Tibial nerve (tissue), 4 donors: Measurements from ENCODE around the gene PLCB4. TPM values are rescaled to one million over a fixed set of nuclear protein-coding genes. Genes with fewer than 3 reads are reported as not detected.
A peak's percentile ranks its signal among the peaks of the same experiment; 100 is the strongest.

Source experiments
- DNase-seq, 2 donors: peaks; one replicate each; pipeline ENCODE4 v3.0.0-alpha.2; 2019; ENCODE audit warnings: low spot score in 2 of 2
- H3K27ac ChIP-seq, 4 donors: fragments of 200-600 bp; sonication (generic) in 3 of 4; one replicate each; pipeline ENCODE4 v1.5.1; 2017 to 2019; ENCODE audit warnings: mild to moderate bottlenecking in 1 of 4
- H3K27me3 ChIP-seq, 2 donors: fragments of 200-600 bp; sonication (generic) in 1 of 2; one replicate each; pipeline versions ENCODE4 v1.5.1 to v1.6.0; 2017 to 2019
- H3K36me3 ChIP-seq, 3 donors: fragments of 200-600 bp; sonication (generic); one replicate each; pipeline ENCODE4 v1.5.1; 2018 to 2019
- H3K4me1 ChIP-seq, 4 donors: fragments of 200-600 bp; sonication (generic) in 3 of 4; one replicate each; pipeline ENCODE4 v1.5.1; 2017 to 2019
- H3K4me3 ChIP-seq, 4 donors: fragments of 200-600 bp; sonication (generic) in 3 of 4; one replicate each; pipeline ENCODE4 v1.5.1; 2017 to 2019; ENCODE audit warnings: mild to moderate bottlenecking in 1 of 4, moderate library complexity in 1 of 4
- H3K9me3 ChIP-seq, 4 donors: fragments of 200-600 bp; sonication (generic) in 3 of 4; one replicate each; pipeline ENCODE4 v1.5.1; 2017 to 2019
- EP300 ChIP-seq, 2 donors: sonication (generic); formaldehyde crosslinking; IDR thresholded peaks; one replicate each; pipeline ENCODE4 v1.6.1; 2017; ENCODE audit warnings: antibody characterized with exemption in 2 of 2, mild to moderate bottlenecking in 1 of 2
- POLR2A ChIP-seq, 2 donors: fragments of 450-650 bp; IDR thresholded peaks; one replicate each; pipeline ENCODE4 v1.6.1; 2017; ENCODE audit warnings: antibody characterized with exemption in 2 of 2, mild to moderate bottlenecking in 2 of 2, moderate library complexity in 2 of 2
- WGBS, 2 donors: methylation state at CpG; one replicate each; pipeline ENCODE4 v1.1.5; 2018; 5-methylcytosine and 5-hydroxymethylcytosine counted together
- total RNA-seq, 4 donors: library from RNA; depleted of rRNA; stranded (reverse); fragments of >200 nt; gene quantifications; one replicate each; pipeline ENCODE4 v1.1.0, GENCODE V29; 2016
- TF ChIP-seq, protein P1 (sequence below), 5 experiments: fragments of 200-600 bp in 3 of 5; fragments of 450-650 bp in 2 of 5; sonication (generic) in 3 of 5; IDR thresholded peaks; one replicate each; pipeline ENCODE4 v1.5.1; 2016 to 2019; ENCODE audit warnings: antibody characterized with exemption in 5 of 5, mild to moderate bottlenecking in 3 of 5, moderate library complexity in 2 of 5

Gene PLCB4
- total RNA-seq, 4 donors from 2014 or later = 35.7 to 52.9 (median 40.1) TPM

DNA sequence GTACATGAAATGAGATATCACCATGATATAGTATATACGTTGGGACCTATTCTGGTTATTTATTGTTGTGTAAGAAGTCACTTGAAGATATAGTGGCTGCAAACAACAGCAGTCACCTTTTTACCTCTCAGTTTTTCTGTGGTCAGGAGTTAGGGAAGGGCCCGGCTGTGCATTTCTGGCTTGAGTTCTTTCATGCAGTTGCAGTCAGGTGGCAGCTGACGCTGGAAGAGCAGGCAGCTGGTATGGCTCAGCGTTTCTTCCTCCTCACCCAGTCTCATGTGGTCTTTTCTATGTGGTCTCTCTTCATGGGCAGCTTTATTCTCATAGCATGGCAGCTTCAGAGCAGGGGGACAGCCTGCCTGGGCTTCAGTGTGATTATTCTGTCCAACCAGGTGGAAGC lies 154.4 kb downstream of the PLCB4 start:
- Histone ChIP-seq H3K9me3 (no peaks in the 10 kb centered on the region), H3K4me1 (peaks cover 0 to 14% (median 0%) of the 10 kb centered on the region in 4 donors), H3K27me3 (no peaks in the 10 kb centered on the region), H3K4me3 (no peak overlapping the region), H3K27ac (no peak overlapping the region), H3K36me3 (no peaks in the 10 kb centered on the region)
- TF ChIP-seq, protein P1, sequence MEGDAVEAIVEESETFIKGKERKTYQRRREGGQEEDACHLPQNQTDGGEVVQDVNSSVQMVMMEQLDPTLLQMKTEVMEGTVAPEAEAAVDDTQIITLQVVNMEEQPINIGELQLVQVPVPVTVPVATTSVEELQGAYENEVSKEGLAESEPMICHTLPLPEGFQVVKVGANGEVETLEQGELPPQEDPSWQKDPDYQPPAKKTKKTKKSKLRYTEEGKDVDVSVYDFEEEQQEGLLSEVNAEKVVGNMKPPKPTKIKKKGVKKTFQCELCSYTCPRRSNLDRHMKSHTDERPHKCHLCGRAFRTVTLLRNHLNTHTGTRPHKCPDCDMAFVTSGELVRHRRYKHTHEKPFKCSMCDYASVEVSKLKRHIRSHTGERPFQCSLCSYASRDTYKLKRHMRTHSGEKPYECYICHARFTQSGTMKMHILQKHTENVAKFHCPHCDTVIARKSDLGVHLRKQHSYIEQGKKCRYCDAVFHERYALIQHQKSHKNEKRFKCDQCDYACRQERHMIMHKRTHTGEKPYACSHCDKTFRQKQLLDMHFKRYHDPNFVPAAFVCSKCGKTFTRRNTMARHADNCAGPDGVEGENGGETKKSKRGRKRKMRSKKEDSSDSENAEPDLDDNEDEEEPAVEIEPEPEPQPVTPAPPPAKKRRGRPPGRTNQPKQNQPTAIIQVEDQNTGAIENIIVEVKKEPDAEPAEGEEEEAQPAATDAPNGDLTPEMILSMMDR (IDR thresholded peaks at IDR 0.05) = no peak
- TF ChIP-seq EP300 (IDR thresholded peaks at IDR 0.05) (no peak), POLR2A (IDR thresholded peaks at IDR 0.05) (no peak)
- no peak for DNase-seq
- WGBS, 2 donors = 89 to 94% methylated on average over 4 of the region's 4 CpGs

DNA sequence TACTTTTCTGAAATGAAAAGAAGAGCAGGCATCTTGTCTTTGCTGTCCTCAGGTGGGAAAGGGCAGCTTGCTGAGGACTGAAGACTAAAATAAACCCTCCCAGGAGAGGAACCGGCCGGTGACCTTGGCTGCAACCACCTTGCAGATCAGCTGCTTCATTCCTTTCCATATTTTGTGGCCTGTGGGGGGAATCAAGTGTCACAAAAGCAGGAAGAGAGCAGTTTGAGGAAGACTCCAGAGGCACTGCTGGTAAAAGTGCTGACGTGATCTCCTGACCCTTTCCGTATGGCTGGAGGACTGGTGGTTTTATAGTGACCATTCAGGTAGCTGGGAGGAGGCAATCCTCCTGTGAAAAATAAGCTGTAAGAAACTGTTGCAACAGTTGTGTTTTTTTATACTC lies 157.0 kb downstream of the PLCB4 start:
- TF ChIP-seq EP300 (IDR thresholded peaks at IDR 0.05) (no peak), POLR2A (IDR thresholded peaks at IDR 0.05) (no peak)
- TF ChIP-seq, protein P1 (IDR thresholded peaks at IDR 0.05) = no peak
- Histone ChIP-seq H3K4me3 (no peak overlapping the region), H3K27ac (no peak overlapping the region), H3K36me3 (no peaks in the 10 kb centered on the region), H3K9me3 (no peaks in the 10 kb centered on the region), H3K4me1 (peaks cover 0 to 27% (median 0%) of the 10 kb centered on the region in 4 donors), H3K27me3 (no peaks in the 10 kb centered on the region)
- WGBS, 2 donors = 66 to 69% methylated on average over 4 of the region's 4 CpGs
- DNase-seq = no peak

DNA sequence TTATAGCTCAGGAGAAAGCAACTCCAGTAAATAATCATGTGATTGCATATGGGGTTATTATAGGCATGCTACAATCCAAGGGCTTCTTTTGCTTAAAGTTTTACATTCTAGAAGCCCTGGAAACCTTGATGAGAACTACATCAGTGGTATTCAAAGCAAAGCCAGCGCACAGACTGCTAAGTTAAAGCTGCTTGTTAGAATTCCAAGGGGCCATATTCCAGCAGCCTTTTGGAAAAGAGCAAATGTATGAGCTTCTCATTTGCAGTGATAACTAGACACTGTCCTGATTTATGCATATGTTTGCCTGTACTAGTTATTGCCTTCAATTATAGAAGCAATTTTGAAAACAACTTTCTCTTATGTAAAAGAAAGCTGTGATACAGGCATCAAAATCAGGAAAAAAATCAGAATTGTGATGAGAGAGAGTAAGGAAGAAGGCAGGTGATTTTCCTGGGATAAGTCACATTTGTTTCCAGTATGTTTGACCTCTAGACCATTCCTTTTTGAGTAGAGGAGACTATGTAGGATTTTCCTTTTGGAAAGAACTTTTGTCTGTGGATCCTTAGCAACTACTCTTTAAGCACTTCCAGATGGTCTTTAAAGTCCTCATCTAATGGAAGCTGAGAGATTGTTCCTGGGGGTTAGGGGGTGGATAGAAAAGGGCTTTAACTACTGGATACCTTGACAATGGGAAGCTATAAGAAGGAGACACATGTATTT lies 159.2 kb downstream of the PLCB4 start:
- Histone ChIP-seq H3K4me1 (peaks cover 0 to 23% (median 0%) of the 10 kb centered on the region in 4 donors), H3K27ac (peak overlapping the region in 1 of 4 donors; percentile 11), H3K9me3 (no peaks in the 10 kb centered on the region), H3K27me3 (no peaks in the 10 kb centered on the region), H3K4me3 (no peak overlapping the region), H3K36me3 (no peaks in the 10 kb centered on the region)
- no peak for TF ChIP-seq POLR2A (IDR thresholded peaks at IDR 0.05)
- TF ChIP-seq EP300 (IDR thresholded peaks at IDR 0.05) = no peak
- TF ChIP-seq, protein P1 (IDR thresholded peaks at IDR 0.05) = no peak
- 95 to 97% methylated on average over 1 of the region's 1 CpG for WGBS, 2 donors
- no peak for DNase-seq

DNA sequence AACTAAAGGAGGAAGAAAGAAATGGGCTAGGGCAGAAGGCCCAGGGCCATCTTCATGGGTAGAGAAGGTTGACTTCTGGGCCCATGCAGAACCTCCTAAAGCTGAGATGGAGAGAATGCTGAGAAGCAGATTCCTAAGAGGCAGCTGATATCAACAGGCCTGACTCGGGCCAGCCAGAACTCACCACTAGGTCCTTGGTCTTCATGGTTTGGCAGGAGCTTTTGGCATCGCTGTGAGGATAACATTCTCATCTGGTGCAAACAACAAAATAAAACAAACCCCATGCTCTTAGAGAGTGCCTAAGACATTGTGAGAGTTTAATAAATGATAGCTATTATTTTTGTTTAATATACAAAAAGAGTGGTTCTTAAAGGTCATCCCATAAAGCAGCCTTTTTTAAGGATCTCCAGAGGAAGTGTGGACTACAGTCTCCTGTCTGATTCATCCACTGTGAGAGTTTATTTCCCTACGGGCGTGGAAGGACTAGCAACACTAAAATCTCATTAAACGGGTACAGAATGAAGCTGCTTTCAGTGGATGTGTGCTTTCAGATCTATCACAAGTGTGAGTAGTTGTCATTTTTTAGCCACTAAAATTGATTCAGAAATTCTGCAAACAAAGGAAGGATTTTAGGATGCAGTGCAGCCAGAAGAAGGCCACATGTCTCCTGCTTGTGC lies 160.0 kb downstream of the PLCB4 start:
- Histone ChIP-seq H3K4me3 (no peak overlapping the region), H3K9me3 (no peaks in the 10 kb centered on the region), H3K27ac (peak overlapping the region in 1 of 4 donors; percentile 11), H3K27me3 (no peaks in the 10 kb centered on the region), H3K36me3 (no peaks in the 10 kb centered on the region), H3K4me1 (peaks cover 0 to 23% (median 0%) of the 10 kb centered on the region in 4 donors)
- TF ChIP-seq, protein P1 (IDR thresholded peaks at IDR 0.05) = no peak
- TF ChIP-seq POLR2A (IDR thresholded peaks at IDR 0.05) (no peak), EP300 (IDR thresholded peaks at IDR 0.05) (no peak)
- 42 to 47% methylated on average over 5 of the region's 5 CpGs for WGBS, 2 donors
- DNase-seq = no peak

DNA sequence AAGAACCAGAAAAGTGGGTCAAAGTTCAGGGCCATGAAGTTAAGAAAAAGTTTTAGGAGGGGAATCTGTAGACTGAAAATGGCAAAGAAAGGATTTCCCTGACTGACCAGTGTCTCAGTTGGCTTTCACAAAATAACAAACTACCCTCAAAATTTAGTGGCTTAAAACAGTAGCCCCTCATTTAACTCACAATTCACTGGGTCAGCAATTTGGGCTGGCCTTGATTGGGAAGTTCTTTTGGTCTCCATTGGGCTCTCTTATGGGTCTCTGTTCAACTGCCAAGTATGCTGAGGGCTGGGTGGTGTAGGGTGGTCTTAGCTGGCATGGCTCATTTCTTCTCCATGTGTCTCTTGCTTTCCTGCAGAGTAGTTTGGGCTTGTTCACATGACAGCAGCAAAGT lies 161.5 kb downstream of the PLCB4 start:
- Histone ChIP-seq H3K4me3 (no peak overlapping the region), H3K36me3 (no peaks in the 10 kb centered on the region), H3K4me1 (peaks cover 0 to 23% (median 0%) of the 10 kb centered on the region in 4 donors), H3K9me3 (no peaks in the 10 kb centered on the region), H3K27me3 (no peaks in the 10 kb centered on the region), H3K27ac (no peak overlapping the region)
- DNase-seq = no peak
- TF ChIP-seq EP300 (IDR thresholded peaks at IDR 0.05) (no peak), POLR2A (IDR thresholded peaks at IDR 0.05) (no peak)
- TF ChIP-seq, protein P1 (IDR thresholded peaks at IDR 0.05) = no peak
